NCI-H2196 (cell line): ENCODE results near the gene PLA2G2C.

ENCODE experiments used
- DNase-seq: peaks from one replicate; lab custom pipeline; 2025; ENCODE audit not compliant: unreplicated experiment; lab: John Stamatoyannopoulos, UW

The PLA2G2C gene

DNA sequence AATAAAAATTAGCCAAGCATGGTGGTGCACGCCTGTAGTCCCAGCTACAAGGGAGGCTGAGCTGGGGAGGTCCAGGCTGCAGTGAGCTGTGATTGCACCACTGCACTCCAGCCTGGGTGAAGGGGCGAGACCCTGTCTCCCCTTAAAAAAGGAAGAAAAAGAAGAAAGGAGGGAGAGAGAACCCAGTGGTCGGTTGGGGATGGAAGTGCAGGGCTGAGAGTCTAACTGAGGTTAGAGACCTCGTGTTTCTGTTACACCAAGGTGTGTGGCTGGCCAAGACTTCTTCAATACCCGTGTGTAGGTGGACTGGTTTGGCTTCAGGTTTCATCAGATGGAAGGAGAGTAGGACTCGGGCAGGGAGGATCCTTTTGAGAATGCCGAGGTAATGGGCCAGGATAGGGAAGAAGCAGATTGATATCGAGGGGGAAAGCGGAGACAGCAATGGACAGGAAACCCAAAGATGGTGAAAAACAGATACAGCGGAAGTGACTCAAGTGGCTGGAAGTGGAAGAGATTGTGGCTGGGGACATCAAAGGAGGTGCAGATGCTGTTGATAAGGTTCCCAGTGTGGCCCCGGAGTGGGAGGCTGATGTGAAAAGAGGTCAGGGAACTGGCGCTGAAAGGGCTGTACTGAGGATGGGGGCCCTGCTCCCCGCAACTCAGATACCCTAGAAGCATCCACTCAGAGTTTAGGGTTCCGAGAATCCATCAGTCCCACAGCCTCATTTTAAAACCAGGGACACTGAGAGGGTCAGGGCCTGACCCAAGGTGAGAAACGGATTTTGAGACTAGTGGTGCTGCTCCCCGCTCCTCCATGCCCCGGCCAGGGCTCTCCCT is 1.1 kb downstream of the PLA2G2C start:
- no peak for DNase-seq

DNA sequence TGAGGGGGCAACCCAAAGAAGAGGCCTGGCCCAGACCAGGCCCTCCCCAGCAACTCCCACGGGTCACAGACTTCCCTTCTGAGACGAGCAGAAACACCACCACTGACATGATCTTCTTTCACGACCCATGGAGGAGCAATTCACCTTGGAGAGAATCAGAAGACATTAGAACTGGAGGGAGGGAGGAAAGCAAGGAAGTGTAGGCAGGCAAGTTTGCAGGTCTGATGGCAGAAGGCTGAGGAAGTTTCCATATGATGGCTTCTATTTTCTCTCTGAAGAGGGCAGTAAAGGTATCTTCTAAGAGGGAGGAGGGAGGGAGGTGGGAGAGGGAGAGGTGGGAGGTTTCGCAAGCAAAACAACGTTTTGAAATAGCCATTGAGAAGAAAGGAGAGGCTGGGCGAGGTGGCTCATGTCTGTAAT is 1.8 kb downstream of the PLA2G2C start:
- no peak for DNase-seq

DNA sequence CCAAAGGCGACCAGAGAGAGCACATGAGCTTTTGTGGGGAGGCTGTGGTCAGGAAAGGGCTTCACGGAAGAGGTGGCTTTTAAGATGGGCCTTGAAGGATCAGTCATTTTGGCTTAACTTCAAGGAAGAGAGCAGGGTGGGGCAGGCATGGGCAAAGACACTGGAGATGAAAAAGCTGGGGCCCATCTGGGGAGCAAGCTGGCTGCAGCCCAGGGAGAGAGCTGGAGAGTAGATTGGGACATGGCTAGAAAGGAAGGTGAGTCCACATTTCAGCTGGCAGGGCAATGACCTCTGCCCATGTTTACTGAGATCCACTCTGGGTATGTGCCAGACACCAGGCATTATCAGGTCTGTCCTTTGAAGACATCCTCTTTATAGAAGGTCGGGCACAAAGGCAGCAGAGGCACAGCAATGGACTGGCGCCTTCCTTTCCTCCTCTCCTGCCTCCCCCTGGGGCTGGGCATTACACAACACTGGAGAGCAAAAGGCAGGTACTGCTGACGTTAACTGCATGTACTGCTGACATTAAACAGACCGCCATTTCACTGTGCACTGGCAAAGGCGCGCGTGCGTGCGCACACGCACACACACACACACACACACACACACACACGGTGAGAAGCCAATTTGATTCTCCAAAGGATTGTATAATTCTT is 2.6 kb downstream of the PLA2G2C start:
- no peak for DNase-seq

DNA sequence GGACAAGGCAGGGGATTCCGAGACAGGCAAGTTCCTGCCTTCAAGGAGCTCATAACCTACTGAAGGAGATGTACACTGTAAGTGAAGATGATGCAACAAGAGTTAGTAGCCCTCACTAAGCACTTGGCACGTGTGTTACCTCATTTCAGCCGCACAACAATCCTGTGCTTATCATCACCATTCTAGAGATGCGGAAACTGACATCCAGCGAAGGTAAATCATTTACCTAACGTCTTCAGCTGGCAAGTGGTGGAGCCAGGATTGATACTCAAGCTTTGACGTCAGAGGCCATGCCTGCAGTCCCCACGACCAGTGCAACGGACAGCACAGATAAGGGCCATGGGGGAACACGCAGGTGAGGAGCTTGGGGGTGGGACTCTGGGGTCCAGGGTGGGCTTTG is 3.3 kb downstream of the PLA2G2C start:
- DNase-seq: no peak

DNA sequence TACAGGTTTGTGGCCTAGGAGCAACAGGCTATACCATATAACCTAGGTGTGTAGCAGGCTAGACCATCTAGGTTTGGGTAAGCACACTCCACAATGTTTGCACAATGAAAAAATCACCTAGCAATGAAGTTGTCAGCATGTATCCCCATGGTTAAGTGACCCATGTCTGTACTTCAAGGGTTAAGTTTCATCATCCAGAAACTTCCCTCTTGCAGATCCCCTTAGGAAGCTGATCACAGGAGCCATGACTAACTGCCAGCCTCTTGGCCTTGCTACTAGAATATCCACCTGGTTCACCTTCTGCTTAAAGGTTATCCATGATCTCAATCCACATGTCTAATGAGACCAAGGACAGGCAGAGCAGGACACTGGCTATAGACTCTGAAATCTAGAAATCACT is 3.9 kb downstream of the PLA2G2C start:
- DNase-seq: no peak

DNA sequence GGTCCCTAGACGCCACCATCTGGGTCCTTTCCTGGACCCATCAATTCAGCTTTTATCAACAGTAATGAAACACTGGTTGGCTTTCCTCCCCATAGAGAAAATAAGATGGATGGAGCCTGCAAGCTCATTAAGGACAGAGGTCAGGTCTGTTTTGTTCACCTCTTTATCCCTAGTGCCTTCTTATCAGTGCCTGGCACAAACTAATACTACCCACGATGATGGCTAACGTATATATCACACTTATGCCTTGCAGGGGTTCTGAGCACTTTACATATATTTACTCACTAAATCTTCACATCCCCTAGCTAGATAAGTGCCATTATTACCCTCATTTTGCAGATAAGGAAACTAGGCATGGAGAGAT is 5.5 kb downstream of the PLA2G2C start:
- no peak for DNase-seq

DNA sequence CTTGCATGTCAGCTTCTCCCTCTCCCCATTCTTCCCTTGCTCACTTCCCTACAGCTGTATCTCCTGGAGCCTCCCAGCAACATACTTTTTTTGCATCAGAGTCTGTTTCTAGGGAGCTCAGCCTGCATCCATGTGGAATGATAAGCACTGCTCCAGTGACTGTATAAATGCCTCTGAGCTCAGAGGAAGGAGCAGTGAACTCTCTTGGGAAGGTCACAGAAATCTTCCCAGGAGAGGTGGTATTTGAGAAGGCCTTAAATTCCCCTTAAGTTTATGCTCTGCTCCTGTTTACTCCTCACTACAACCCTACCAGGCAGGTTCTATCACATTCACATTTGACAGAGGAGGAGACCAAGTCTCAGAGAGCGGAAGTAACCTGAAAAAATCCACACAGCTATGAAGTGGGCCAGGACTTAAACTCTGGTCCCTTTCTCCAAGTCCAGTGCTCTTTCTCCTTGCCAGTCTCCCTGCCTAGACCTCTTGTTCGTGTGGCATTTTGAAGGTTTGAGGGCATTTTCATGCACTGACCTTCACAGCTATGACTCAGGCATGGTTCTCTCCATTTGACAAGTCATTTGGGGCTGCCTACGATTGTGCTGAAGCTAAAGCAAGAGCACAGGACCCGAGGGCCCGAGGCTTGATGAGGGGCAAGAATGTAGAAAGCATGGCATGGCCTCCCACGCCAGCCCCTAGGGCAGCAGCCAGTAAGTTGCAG is 6.0 kb downstream of the PLA2G2C start:
- no peak for DNase-seq

DNA sequence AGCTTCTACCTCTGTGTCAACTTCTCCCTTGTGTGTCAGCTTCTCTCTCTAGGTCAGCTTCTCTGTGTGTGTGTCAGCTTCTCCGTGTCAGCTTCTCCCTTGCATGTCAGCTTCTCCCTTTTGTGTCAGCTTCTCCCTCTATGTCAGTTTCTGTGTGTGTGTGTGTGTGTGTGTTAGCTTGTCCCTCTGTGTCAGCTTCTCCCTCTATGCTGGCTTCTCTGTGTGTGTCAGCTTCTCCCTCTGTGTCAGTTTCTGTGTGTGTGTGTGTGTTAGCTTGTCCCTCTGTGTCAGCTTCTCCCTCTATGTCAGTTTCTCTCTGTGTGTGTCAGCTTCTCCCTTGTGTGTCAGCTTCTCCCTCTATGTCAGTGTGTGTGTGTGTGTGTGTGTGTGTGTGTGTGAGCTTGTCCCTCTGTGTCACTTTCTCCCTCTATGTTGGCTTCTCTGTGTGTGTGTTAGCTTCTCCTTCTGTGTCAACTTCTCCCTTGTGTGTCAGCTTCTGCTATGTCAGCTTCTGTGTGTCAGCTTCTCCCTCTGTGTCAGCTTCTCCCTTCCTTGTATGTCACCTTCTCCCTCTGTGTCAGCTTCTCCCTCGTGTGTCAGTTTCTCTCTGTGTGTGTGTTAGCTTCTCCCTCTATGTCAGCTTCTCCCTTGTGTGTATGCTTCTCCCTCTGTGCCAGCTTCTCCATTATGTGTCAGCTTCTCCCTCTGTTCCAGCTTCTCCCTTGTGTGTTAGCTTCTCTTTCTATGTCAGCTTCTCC is 6.8 kb downstream of the PLA2G2C start:
- DNase-seq: no peak

DNA sequence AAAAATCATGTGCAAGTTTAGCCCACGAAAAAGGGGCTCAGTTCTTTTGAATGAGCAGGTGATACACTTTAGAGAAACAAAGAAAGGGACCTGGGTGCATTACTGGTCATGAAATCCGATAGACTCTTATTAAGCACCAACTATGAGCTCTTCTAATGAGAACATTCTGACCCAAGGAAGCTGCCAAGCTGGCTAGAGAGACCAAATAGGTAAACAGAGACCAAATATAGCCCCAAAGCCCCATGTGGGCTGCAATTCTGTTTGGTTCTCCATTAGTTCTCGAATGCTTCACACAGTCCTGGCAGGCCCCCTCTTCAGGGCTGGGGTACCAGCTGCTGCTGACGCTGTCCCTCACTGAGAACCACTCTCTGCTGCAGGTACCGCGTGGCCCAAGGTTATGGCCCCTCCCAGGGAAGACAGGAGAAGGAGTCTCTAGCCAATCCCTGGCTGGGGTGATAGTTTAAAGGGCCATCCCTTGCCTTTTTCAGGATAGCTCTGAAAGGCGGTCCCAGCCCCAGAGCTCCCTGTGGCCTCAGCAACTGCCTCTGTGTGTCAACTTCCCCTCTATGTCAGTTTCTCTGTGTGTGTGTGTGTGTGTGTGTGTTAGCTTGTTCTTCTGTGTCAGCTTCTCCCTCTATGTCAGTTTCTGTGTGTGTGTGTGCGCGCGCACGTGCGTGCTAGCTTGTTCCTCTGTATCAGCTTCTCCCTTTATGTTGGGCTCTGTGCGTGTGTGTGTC is 7.5 kb downstream of the PLA2G2C start:
- peak; percentile 70 for DNase-seq

DNA sequence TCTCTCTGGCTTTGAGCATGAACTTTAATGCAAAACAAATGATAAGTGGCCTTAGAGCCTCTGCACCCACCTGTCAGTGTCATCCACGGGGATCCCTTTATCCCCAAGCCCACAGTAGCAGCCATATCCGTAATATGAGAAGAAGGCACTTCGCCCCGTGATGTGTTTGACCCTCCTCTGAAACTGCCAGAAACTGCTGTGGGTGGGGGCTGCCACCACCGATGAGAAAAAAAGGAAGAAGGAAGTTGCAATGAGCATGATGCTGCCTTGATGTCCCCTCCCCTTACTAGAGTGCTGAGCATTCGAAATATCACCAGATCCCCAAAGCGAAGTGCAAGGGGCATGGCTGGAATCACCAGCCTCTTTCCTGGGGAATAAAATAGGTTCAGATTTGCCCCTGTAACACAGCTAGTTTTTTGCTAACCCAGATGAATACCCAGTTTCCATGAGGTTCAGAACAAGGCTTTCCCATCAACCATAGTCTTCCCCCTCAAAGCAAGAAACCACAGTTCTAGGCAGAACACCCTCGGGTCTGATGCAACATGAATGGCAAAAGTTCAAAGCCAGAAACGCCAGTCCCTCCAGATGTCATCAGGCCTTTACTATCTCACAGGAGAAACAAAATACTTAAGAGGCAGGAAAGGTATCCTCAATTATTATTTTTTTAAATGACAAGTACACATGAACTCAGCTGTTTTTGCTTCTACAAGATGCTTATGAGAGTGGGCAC is 11.2 kb downstream of the PLA2G2C start:
- DNase-seq: no peak

DNA sequence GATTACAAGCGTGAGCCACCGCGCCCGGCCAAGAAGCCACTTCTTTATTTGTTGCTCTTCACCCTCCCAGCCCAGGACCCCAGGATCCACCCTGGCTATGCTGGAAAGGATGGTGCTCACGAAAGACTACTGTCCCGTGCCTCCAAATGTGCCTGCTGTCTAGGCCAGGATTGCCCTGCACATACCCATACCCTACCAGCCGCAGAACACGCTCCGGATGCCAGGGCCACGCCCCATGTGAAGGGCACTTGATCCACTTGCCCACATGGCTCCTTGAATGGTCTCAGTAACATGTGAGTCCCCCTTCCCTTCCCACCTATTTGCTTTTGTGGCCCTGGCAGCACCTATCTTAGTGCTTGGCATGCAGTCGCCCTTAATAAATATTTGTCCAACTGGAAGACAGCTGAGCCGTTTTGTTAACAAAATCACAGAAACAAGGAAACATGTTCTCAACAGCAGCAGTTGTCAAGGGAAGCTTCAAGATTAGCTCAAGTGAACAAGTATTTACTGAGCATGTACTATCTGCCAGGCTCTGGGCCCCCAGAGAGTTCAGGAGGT is 14.2 kb downstream of the PLA2G2C start:
- no peak for DNase-seq

DNA sequence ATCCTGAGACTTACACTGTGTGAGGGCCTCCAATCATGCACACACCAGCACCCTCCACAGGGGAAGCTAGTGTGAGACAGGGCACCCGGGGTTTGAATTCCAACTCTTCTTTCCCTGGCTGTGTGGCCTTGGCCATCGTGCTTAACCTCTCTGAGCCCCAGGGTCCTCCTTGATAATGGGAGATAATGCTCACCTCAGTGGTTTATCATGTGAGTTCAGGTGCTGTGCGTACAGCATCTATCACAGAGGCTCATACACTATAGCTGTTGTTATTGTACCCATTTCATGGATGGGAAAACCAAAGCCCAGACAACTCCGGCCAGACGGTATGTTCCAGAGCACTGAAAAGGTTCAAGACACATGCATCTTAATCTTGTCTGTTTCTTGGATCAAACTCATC is 16.4 kb downstream of the PLA2G2C start:
- no peak for DNase-seq

DNA sequence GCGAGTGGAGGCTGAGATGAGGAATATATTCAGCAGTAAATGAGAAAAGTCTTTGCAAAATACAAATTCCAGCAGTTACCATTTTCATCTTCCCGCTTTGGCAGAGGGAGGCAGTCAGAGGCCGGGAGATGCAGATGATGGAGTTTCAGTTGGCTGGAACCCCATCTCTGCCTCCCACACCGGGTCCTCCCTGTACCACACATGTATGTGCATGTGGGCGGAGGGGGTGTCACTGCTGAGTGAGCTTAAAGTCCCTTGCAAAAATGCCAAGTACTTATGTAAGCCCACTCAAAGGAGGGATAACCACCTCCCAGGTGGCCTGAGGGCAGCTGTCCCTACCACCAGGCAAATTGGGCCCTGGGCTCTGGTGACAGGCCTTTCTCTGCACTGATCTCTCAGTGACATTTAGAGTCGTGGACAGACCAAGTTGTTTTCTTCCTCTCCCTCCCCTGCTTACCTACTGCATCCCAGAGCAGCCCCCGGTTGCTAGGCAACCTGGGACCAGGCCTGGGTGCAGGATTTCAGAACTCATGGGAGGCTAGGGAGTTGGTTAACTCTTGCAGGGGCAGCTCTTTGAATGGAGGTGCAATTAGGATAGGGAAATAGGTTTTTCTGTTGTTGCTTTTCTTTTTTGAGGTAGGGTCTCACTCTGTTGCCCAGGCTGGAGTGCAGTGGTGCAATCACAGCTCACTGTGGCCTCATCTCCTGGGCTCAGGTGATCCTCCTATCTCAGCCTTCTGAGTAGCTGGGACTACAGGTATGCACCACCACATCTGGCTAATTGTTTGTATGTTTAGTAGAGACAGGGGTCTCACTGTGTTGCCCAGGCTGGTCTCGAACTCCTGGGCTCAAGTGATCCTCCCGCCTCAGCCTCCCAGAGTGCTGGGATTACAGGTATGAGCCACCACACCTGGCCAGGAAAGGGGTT is 17.5 kb downstream of the PLA2G2C start:
- DNase-seq: peak; percentile 43

DNA sequence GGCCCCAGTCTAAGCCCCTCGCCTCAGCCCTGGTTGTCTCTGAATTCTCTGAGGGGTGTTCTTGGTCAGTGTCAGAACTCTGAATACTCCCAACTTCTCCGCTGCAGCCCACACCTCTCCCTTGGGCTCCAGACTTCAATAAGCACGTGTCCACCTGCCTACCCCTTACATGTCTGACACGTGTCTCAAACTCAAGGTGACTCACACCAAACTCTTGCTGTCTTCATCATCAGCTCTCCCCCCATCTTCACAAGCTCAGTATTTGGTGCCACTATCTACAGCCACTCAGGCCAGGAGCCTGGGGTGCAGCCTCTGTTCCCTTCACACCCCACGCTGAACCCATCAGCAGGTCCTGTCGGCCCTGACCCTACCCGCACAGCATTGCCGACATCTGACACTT is 19.2 kb downstream of the PLA2G2C start:
- no peak for DNase-seq

DNA sequence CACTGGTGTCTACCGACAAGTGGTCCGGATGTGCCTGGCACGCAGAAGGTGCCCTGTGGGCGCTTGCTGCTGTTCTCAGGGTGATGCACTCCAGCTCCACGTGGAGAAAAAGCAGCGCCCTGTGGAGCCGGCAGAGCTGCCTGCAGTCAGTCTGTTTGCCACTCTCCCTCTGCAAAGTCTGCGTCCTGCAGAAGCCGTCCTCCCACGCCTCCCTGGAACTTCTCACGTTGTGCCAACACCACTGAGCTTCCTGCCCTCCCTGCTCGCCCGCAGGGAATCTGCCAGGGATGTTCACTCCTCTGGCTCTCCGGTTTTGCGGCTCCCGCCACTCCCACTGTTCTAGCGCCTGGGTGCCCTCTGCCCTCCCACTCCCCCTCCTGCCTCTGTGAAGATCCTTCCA is 20.3 kb downstream of the PLA2G2C start:
- DNase-seq: no peak

DNA sequence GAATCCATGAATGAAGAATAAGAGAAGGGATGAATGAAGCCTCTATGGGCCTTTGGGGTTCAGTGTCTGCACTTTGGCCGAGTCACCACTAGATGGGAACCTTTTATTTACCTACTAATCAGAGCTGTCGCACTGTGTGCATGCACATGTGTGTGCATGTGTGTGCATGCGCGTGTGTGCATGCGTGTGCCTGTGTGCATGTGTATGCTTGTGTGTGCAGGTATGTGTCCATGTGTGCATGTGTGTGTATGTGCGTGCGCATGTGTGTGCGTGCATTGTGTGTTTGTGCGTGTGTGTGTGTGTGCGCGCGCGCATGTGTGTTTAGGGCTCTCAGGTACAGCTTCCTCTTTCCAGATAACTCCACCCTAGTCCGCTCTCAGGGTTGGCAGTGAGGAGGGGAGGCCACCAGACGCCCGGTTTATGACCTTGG is 20.8 kb downstream of the PLA2G2C start:
- DNase-seq: no peak

DNA sequence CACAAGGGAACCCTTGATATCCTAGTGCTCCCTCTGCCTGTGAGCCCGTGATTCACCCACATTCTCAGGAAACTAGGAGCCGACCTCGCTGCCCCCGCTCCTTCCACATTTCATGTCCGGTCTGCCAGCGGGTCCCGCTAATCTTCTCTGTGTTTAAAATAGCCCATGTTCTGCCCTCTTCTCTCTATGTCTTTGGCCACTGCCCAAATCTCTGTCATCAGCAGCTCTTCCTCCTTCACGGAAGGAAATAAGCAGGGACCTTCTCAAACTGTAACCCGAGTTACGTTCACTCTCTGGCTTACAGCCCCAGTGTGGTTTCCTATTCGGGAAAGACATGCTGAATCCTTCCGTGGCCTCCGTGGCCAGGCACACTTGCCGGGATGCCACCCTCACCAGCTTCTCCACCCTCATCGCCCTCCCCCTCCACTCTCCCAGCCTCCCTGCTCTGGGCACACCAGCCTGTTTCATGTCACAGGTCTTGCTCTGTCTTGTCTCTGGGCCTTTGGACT is 21.6 kb downstream of the PLA2G2C start:
- DNase-seq: no peak

DNA sequence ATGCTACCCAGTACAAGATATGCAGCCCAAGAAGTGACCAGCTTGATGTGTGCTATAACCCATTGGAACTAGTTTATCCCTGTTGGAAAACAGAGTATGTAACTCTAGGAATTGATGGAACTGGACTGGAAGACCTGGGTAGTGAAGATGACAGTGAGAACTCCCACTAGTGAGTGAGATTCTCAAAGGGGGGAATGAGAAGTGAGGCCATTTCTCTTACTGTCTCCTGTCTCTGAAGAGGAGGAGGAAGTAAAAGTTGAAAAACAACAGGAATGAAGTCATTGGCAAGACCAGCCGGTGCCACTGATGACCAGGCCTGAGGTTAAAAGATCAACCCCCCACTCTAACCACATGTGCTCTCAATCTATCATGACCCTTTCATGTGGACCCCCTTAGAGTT is 26.3 kb downstream of the PLA2G2C start:
- no peak for DNase-seq
